ENCODE results near the gene CEP20.

Gene CEP20

GRCh38 chr16:15830832-15831451 lies 57.5 kb downstream of the CEP20 start:
- no peak for ATAC-seq

GRCh38 chr16:15829460-15829859 lies 58.9 kb downstream of the CEP20 start:
- ATAC-seq: no peak

- no peak for ATAC-seq
These were observed 60.6 kb downstream of the CEP20 start for GRCh38 chr16:15827709-15828343.

GRCh38 chr16:15827299-15827698 lies 61.1 kb downstream of the CEP20 start:
- no peak for ATAC-seq

- no peak for ATAC-seq
These were observed 62.6 kb downstream of the CEP20 start for GRCh38 chr16:15825750-15826305.

- ATAC-seq: no peak
These were observed 65.4 kb downstream of the CEP20 start for GRCh38 chr16:15822957-15823356.

- ATAC-seq: no peak
These were observed 67.6 kb downstream of the CEP20 start for GRCh38 chr16:15820837-15821236.

GRCh38 chr16:15819046-15819445 lies 69.4 kb downstream of the CEP20 start:
- no peak for ATAC-seq

- no peak for ATAC-seq
These were observed 71.0 kb downstream of the CEP20 start for GRCh38 chr16:15817446-15817845.

- no peak for ATAC-seq
These were observed 72.2 kb downstream of the CEP20 start for GRCh38 chr16:15816228-15816627.

All from activated CD4-positive, CD25-positive, alpha-beta regulatory T cell treated with anti-CD3 and anti-CD28 coated beads, Interleukin-2, amount 50 U/mL, for 24 hours (primary cell).